IMR-90 (cell line): ENCODE results near the gene SMIM41. TPM values are rescaled to one million over a fixed set of nuclear protein-coding genes. Genes with fewer than 3 reads are reported as not detected.
A peak's percentile ranks its signal among the peaks of the same experiment; 100 is the strongest.

Source experiments
- ATAC-seq: fragments of 200-7000 bp; cut with Tn5 transposase; 2 replicates; pipeline ENCODE4 v1.9.1; 2020; ENCODE audit warnings: low read depth, mild to moderate bottlenecking, moderate library complexity
- BruUV-seq: library from RNA; stranded (reverse); fragments of 400-500 nt; replicated peaks from 2 replicates; lab custom pipeline; 2021; lab: Mats Ljungman, UMichigan
- CTCF ChIA-PET: fragments of 300-600 bp; formaldehyde crosslinking; extraction: SDS; loops from one replicate; lab custom pipeline; 2021; ENCODE audit warnings: antibody characterized with exemption; lab: Yijun Ruan, JAX
- POLR2A ChIA-PET: fragments of 300-600 bp; sonication (Branson Sonifier 250); formaldehyde crosslinking; loops from one replicate; lab custom pipeline; 2022; ENCODE audit warnings: antibody characterized with exemption; ENCODE audit not compliant: unreplicated experiment; lab: Charles Lee
- DNase-seq: peaks from one replicate; pipeline ENCODE4 v3.0.0; 2013
- H2AFZ ChIP-seq: replicated peaks from 2 replicates; pipeline ENCODE3; 2013; ENCODE audit warnings: low read length, mild to moderate bottlenecking; ENCODE audit not compliant: poor library complexity
- H2AK5ac ChIP-seq: 2 replicates; pipeline ENCODE4 v1.6.1; 2013; ENCODE audit warnings: low read depth, low read length, inconsistent platforms
- H2AK9ac ChIP-seq: replicated peaks from 2 replicates; pipeline ENCODE3; 2013; ENCODE audit warnings: mild to moderate bottlenecking, low read depth, low read length, moderate library complexity; ENCODE audit not compliant: poor library complexity
- H2BK120ac ChIP-seq: 2 replicates; pipeline ENCODE4 v1.6.1; 2013; ENCODE audit warnings: low read depth, low read length, inconsistent platforms
- H2BK15ac ChIP-seq: 3 replicates; pipeline ENCODE4 v1.6.1; 2013; ENCODE audit warnings: low read depth, low read length, inconsistent platforms
- H2BK20ac ChIP-seq: 2 replicates; pipeline ENCODE4 v1.6.1; 2013; ENCODE audit warnings: low read depth, mild to moderate bottlenecking, inconsistent platforms, low read length, moderate library complexity
- H2BK5ac ChIP-seq: 2 replicates; pipeline ENCODE4 v1.6.1; 2013; ENCODE audit warnings: mild to moderate bottlenecking, low read depth, low read length, inconsistent platforms; ENCODE audit not compliant: poor library complexity, severe bottlenecking
- H3K14ac ChIP-seq: replicated peaks from 2 replicates; pipeline ENCODE4 v1.6.1; 2013; ENCODE audit warnings: low read depth, low read length, inconsistent platforms
- H3K18ac ChIP-seq: 2 replicates; pipeline ENCODE4 v1.6.1; 2013; ENCODE audit warnings: low read depth, low read length, control low read depth
- H3K23ac ChIP-seq: 2 replicates; pipeline ENCODE4 v1.6.1; 2013; ENCODE audit warnings: low read depth, low read length, inconsistent platforms
- H3K27ac ChIP-seq: 2 replicates; pipeline ENCODE4 v1.5.1; 2013; ENCODE audit warnings: mild to moderate bottlenecking, control low read depth, low read length; ENCODE audit not compliant: insufficient read depth
- H3K27me3 ChIP-seq: 2 replicates; pipeline ENCODE4 v1.6.1; 2013; ENCODE audit warnings: low read length; ENCODE audit not compliant: control insufficient read depth, insufficient read depth
- H3K36me3 ChIP-seq: 2 replicates; pipeline ENCODE4 v1.6.1; 2013; ENCODE audit warnings: low read length, mixed read lengths; ENCODE audit not compliant: control insufficient read depth, insufficient read depth
- H3K4ac ChIP-seq: 2 replicates; pipeline ENCODE4 v1.6.1; 2013; ENCODE audit warnings: low read depth, low read length, inconsistent platforms
- H3K4me1 ChIP-seq: 2 replicates; pipeline ENCODE4 v1.6.1; 2013; ENCODE audit warnings: low read length, mixed read lengths; ENCODE audit not compliant: control insufficient read depth, insufficient read depth
- H3K4me2 ChIP-seq: 2 replicates; pipeline ENCODE4 v1.6.1; 2013; ENCODE audit warnings: low read depth, mild to moderate bottlenecking, control low read depth, low read length, moderate library complexity
- H3K4me3 ChIP-seq: 2 replicates; pipeline ENCODE4 v1.5.1; 2013; ENCODE audit warnings: low read depth, mild to moderate bottlenecking, control low read depth, low read length, moderate library complexity; ENCODE audit not compliant: insufficient read depth
- H3K56ac ChIP-seq: 2 replicates; pipeline ENCODE4 v1.6.1; 2013; ENCODE audit warnings: low read length, inconsistent platforms; ENCODE audit not compliant: insufficient read depth; ENCODE audit errors: extremely low read depth
- H3K79me1 ChIP-seq, 2 experiments: 2 replicates each; pipeline ENCODE4 v1.6.1; 2013; ENCODE audit warnings: low read length in 2 of 2, inconsistent platforms in 1 of 2, low read depth in 1 of 2
- H3K9ac ChIP-seq: 2 replicates; pipeline ENCODE4 v1.6.1; 2013; ENCODE audit warnings: low read depth, low read length, control low read depth
- H3K9me1 ChIP-seq: 2 replicates; pipeline ENCODE4 v1.6.1; 2013; ENCODE audit warnings: low read length, inconsistent platforms; ENCODE audit not compliant: insufficient read depth
- H3K9me3 ChIP-seq: 2 replicates; pipeline ENCODE4 v1.6.1; 2013; ENCODE audit warnings: low read length; ENCODE audit not compliant: control insufficient read depth, insufficient read depth
- H4K20me1 ChIP-seq: 2 replicates; pipeline ENCODE4 v1.6.1; 2013; ENCODE audit warnings: low read length, inconsistent platforms; ENCODE audit not compliant: insufficient read depth
- H4K5ac ChIP-seq: 2 replicates; pipeline ENCODE4 v1.6.1; 2013; ENCODE audit warnings: mild to moderate bottlenecking, low read depth, low read length, control low read depth
- H4K8ac ChIP-seq, 2 experiments: 2 replicates each; pipeline ENCODE4 v1.6.1; 2013; ENCODE audit warnings: low read depth in 2 of 2, low read length in 2 of 2, control low read depth in 1 of 2, inconsistent platforms in 1 of 2
- H4K91ac ChIP-seq: 2 replicates; pipeline ENCODE4 v1.6.1; 2013; ENCODE audit warnings: low read depth, low read length, inconsistent platforms; ENCODE audit not compliant: insufficient read depth
- CEBPB ChIP-seq: IDR thresholded peaks from 2 replicates; pipeline ENCODE4 v1.6.1; 2012; ENCODE audit warnings: low read depth, low read length, improper control_type of control experiment
- ELK1 ChIP-seq: fragments of 150-350 bp; IDR thresholded peaks from 2 replicates; pipeline ENCODE4 v1.6.1; 2016; ENCODE audit warnings: low read depth, mild to moderate bottlenecking, low read length, moderate library complexity, borderline replicate concordance
- WGBS, 2 experiments: methylation state at CpG; one replicate each; pipeline versions ENCODE4 v1.1.5 to v1.1.7; 2013; ENCODE audit warnings: missing lambda C conversion rate in 2 of 2; ENCODE audit not compliant: insufficient read length in 1 of 2; ENCODE audit errors: extremely low coverage in 2 of 2; 5-methylcytosine and 5-hydroxymethylcytosine counted together
- dilution Hi-C: fragments of 300-500 bp; cut with HindIII; formaldehyde crosslinking; loops from one replicate; pipeline ENCODE4 v1.14.3; 2018; ENCODE audit warnings: low sequenced_read_pairs; ENCODE audit not compliant: unreplicated experiment
- in situ Hi-C: fragments of 300-500 bp; cut with MboI; formaldehyde crosslinking; loops from 3 replicates; pipeline ENCODE4 v1.14.3; 2019; ENCODE audit warnings: low sequenced_read_pairs, inconsistent platforms, mixed read lengths
- intact Hi-C: fragments of 100-400 bp; cut with micrococcal nuclease; formaldehyde crosslinking; loops from 2 replicates; pipeline ENCODE4 v1.10.0; 2022
- polyA plus RNA-seq, 3 experiments: library from polyadenylated mRNA; depleted of rRNA; stranded (reverse); fragments of >200 nt; gene quantifications; 2 replicates each; pipeline ENCODE4 v1.2.3, GENCODE V29; 2012; ENCODE audit warnings: low replicate concordance in 1 of 3
- total RNA-seq: library from RNA; depleted of rRNA; stranded (reverse); fragments of >200 nt; gene quantifications from 2 replicates; pipeline ENCODE4 v1.2.3, GENCODE V29; 2012

SMIM41 gene
- total and polyA plus RNA-seq, 2 of the 4 experiments (the other 2 are of a cell fraction), result not detected

GRCh38 chr12:52096332-52097044 lies 17.0 kb downstream of the SMIM41 start:
- no peak overlapping the region for H4K91ac ChIP-seq
- H2BK120ac ChIP-seq, result no peak overlapping the region
- intact Hi-C loops, result no loop called here
- H3K36me3 ChIP-seq, result no peaks in the 10 kb centered on the region
- no peak overlapping the region for H3K9ac ChIP-seq
- H2AK5ac ChIP-seq, result no peak overlapping the region
- no peak overlapping the region for H3K14ac ChIP-seq
- no peaks in the 10 kb centered on the region for H4K20me1 ChIP-seq
- DNase-seq (no peak), ATAC-seq (no peak)
- peak; percentile 27; the same call in 1 of the 2 replicates for TF ChIP-seq CEBPB
- TF ChIP-seq ELK1, result no peak
- no peak overlapping the region for H2AK9ac ChIP-seq
- peaks cover 23% of the 10 kb centered on the region for H3K27me3 ChIP-seq
- H3K4ac ChIP-seq, result no peak overlapping the region
- no peak overlapping the region for H3K4me2 ChIP-seq
- no peak overlapping the region for H3K18ac ChIP-seq
- in situ Hi-C loops, result no loop called here
- no peaks in the 10 kb centered on the region for H3K79me1 ChIP-seq
- no peak overlapping the region for H3K27ac ChIP-seq
- H4K5ac ChIP-seq, result no peak overlapping the region
- H3K4me3 ChIP-seq, result no peak overlapping the region
- no CpG with 5 or more reads among the region's 15 CpGs for WGBS, 2 experiments
- no peak overlapping the region for H2AFZ ChIP-seq
- no peak overlapping the region for H3K23ac ChIP-seq
- H2BK20ac ChIP-seq, result no peak overlapping the region
- ChIA-PET POLR2A (no interaction called here), CTCF (no interaction called here)
- BruUV-seq, result no TSS peak
- dilution Hi-C loops, result no loop called here
- H3K4me1 ChIP-seq, result no peaks in the 10 kb centered on the region
- H2BK15ac ChIP-seq, result no peak overlapping the region
- H3K56ac ChIP-seq, result no peak overlapping the region
- no peak overlapping the region for H4K8ac ChIP-seq
- no peaks in the 10 kb centered on the region for H3K9me3 ChIP-seq
- no peaks in the 10 kb centered on the region for H3K9me1 ChIP-seq
- no peak overlapping the region for H2BK5ac ChIP-seq
